Measurements from ENCODE around the gene HOXC6. TPM values are rescaled to one million over a fixed set of nuclear protein-coding genes. Genes with fewer than 3 reads are reported as not detected.

Gene HOXC6
- total RNA-seq, 2 experiments from 2014 or later, result not detected

- ChIA-PET CTCF (interaction anchor here (0.6 to 1.3 kb wide), 5 partner anchors 18 to 151 kb away, joined by 3 to 8 read pairs (median 3); partner anchors contain the start of gene HOXC5), POLR2A (no interaction called here)
- H3K4me1 Mint-ChIP-seq, result peaks cover 24% of the 10 kb centered on the region
Observed at GRCh38 chr12:54050482-54050810, 22.2 kb downstream of the HOXC6 start.

GRCh38 chr12:54051026-54051842 is 23.0 kb downstream of the HOXC6 start:
- Mint-ChIP-seq H3K4me1 (peaks cover 24% of the 10 kb centered on the region), H3K27me3 (peaks cover 92% of the 10 kb centered on the region), H3K27ac (no peak overlapping the region), H3K36me3 (ENCODE audit: low read depth) (no peaks in the 10 kb centered on the region), H3K9me3 (no peaks in the 10 kb centered on the region), H3K4me3 (no peak overlapping the region)
- ChIA-PET POLR2A (interaction anchor here (1.4 kb wide), 1 partner anchor 45 kb away, joined by 3 read pairs; no protein-coding TSS in a partner anchor), CTCF (interaction anchor here (0.6 to 1.3 kb wide), 5 partner anchors 18 to 150 kb away, joined by 3 to 8 read pairs (median 3); partner anchors contain the start of gene HOXC5)
- no peak for DNase-seq

More at GRCh38 chr12:54050482-54050810, 22.2 kb downstream of the HOXC6 start:
- no peak overlapping the region for H3K27ac Mint-ChIP-seq
- peaks cover 94% of the 10 kb centered on the region for H3K27me3 Mint-ChIP-seq
- H3K36me3 Mint-ChIP-seq (ENCODE audit: low read depth), result no peaks in the 10 kb centered on the region
- DNase-seq, result no peak
- H3K4me3 Mint-ChIP-seq, result peak overlapping the region; percentile 15
- H3K9me3 Mint-ChIP-seq, result no peaks in the 10 kb centered on the region

GRCh38 chr12:54051874-54052437 is 23.7 kb downstream of the HOXC6 start:
- Mint-ChIP-seq H3K36me3 (ENCODE audit: low read depth) (no peaks in the 10 kb centered on the region), H3K4me1 (peaks cover 24% of the 10 kb centered on the region), H3K27ac (no peak overlapping the region), H3K27me3 (peaks cover 90% of the 10 kb centered on the region), H3K9me3 (no peaks in the 10 kb centered on the region), H3K4me3 (no peak overlapping the region)
- DNase-seq, result no peak
- ChIA-PET CTCF (interaction anchor here (0.7 to 3.3 kb wide), 7 partner anchors 19 to 164 kb away, joined by 3 to 18 read pairs (median 4); partner anchors contain the start of gene HOXC5), POLR2A (interaction anchor here (1.3 to 1.4 kb wide), 2 partner anchors 19 to 46 kb away, joined by 3 to 4 read pairs; partner anchors contain the start of gene HOXC5)

DNA sequence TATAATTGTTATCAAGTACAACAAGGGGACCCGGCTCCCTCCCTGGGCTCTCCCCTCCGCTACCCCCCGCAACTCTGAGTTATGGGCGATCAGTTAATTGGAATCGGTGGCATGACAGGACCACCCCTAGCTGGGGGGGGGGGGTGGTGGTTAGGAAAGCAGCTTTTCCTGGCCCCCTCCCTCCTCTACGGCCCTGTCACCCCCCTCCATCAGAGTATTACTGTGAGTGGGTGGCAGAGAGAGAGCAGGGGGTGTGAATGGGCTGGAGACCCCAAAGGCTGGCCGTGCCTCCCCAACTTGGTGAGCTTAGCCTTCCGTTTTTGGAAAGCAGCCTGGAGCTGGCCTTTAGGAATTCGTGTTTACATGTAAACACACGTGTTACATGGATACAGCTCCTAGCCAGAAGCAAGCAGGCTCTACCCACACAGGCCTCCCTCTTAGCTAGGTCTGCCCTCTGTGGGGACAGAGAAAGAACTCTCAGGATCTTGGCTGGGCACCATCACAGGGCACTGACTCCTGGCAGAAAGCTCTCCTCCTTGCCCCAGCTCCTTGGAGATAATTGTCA is 24.3 kb downstream of the HOXC6 start:
- H3K9me3 Mint-ChIP-seq, result no peaks in the 10 kb centered on the region
- H3K27me3 Mint-ChIP-seq, result peaks cover 92% of the 10 kb centered on the region
- no peak overlapping the region for H3K27ac Mint-ChIP-seq
- CTCF ChIA-PET, result interaction anchor here (0.7 to 3.3 kb wide), 7 partner anchors 20 to 164 kb away, joined by 3 to 18 read pairs (median 4); partner anchors contain the start of gene HOXC5
- no peak for DNase-seq
- H3K4me3 Mint-ChIP-seq, result peak overlapping the region; percentile 21
- peaks cover 22% of the 10 kb centered on the region for H3K4me1 Mint-ChIP-seq
- POLR2A ChIA-PET, result interaction anchor here (1.0 to 1.4 kb wide), 3 partner anchors 20 to 47 kb away, joined by 3 to 4 read pairs (median 4); partner anchors contain the start of gene HOXC5
- H3K36me3 Mint-ChIP-seq (ENCODE audit: low read depth), result no peaks in the 10 kb centered on the region

DNA sequence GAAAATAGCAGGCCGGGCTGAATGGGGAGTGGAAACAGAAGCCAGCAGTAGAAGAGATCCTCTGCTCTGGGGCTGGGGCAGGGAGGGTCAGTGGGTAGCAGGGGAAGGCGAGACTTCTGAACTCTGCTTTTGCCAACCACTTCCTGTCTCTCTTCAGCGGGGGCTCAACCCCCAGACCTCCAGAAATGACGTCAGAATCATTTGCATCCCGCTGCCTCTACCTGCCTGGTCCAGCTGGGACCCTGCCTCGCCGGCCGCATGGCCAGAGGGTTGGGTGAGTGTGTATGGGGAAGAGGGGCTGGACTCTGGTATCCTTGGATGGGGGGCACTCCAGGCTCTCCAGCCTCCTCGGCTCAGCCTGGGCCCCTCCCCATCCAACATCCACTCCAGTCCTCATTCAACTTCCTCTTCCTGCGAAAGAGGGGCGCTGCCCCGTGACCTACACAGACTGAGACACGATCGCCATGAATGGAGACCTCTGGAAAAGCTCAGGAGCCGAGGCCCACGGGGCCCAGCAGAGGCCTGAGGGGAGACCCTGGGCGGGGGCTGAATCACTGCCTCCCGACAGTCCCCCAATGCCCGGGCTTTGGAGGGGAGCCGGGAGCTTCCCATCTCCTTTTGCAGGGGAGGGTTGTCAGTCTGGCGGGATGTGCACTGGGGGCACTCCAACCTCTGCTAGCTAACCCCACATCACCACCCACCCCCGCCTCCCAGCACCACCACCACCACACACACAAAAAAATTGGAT is 24.9 kb downstream of the HOXC6 start:
- peaks cover 21% of the 10 kb centered on the region for H3K4me1 Mint-ChIP-seq
- CTCF ChIA-PET, result interaction anchor here (0.7 to 3.3 kb wide), 8 partner anchors 20 to 163 kb away, joined by 3 to 18 read pairs (median 4); partner anchors contain the start of gene HOXC5
- no peaks in the 10 kb centered on the region for H3K9me3 Mint-ChIP-seq
- H3K4me3 Mint-ChIP-seq, result peak overlapping the region; percentile 56
- POLR2A ChIA-PET, result interaction anchor here (1.0 to 1.4 kb wide), 3 partner anchors 20 to 47 kb away, joined by 3 to 4 read pairs (median 4); partner anchors contain the start of gene HOXC5
- no peak overlapping the region for H3K27ac Mint-ChIP-seq
- H3K27me3 Mint-ChIP-seq, result peaks cover 91% of the 10 kb centered on the region
- H3K36me3 Mint-ChIP-seq (ENCODE audit: low read depth), result no peaks in the 10 kb centered on the region
- no peak for DNase-seq

DNA sequence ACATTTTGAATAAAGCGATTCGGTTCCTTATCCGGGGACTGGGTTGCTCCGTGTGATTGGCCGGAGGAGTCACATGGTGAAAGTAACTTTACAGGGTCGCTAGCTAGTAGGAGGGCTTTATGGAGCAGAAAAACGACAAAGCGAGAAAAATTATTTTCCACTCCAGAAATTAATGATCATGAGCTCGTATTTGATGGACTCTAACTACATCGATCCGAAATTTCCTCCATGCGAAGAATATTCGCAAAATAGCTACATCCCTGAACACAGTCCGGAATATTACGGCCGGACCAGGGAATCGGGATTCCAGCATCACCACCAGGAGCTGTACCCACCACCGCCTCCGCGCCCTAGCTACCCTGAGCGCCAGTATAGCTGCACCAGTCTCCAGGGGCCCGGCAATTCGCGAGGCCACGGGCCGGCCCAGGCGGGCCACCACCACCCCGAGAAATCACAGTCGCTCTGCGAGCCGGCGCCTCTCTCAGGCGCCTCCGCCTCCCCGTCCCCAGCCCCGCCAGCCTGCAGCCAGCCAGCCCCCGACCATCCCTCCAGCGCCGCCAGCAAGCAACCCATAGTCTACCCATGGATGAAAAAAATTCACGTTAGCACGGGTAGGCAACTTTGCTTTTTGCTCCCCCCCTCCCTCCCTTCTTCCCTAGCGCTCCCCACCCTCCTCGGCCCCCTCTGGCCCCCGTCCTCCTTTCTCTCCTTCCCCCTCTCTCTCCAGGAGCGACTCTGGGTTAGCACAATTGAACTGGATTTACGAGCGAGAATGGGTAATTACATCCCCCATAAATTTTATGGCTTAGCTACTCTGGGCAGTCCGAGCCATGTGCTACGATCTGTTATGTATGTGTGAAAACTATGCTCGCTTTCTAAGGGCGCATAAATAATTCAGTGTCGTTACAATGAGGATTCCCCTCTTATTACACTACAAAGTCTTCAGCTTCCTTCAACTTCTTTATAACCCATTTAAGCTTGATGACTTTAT is 25.8 kb downstream of the HOXC6 start, which contains the start of gene HOXC4:
Gene HOXC4, plus strand, starts transcription at position 85 of the 991 bp plus-strand sequence. Its CDS starts 88 bp downstream, at position 173.
- DNase-seq, result no peak
- ChIA-PET CTCF (interaction anchor here (0.6 to 3.3 kb wide), 7 partner anchors 11 to 308 kb away, joined by 3 to 18 read pairs (median 3); partner anchors contain the start of genes HOXC5 and HOXC8), POLR2A (no interaction called here)
- Mint-ChIP-seq H3K27me3 (peaks cover 91% of the 10 kb centered on the region), H3K36me3 (ENCODE audit: low read depth) (no peaks in the 10 kb centered on the region), H3K4me1 (peaks cover 21% of the 10 kb centered on the region), H3K27ac (no peak within 1 kb of the TSS), H3K9me3 (no peaks in the 10 kb centered on the region), H3K4me3 (peak within 1 kb of the TSS; percentile 56)

- CTCF ChIA-PET, result interaction anchor here (0.6 to 3.3 kb wide), 5 partner anchors 10 to 309 kb away, joined by 3 to 18 read pairs (median 3); partner anchors contain the start of genes HOXC5 and HOXC8
- no peak for DNase-seq
- no peak overlapping the region for H3K4me3 Mint-ChIP-seq
- POLR2A ChIA-PET, result no interaction called here
- H3K36me3 Mint-ChIP-seq (ENCODE audit: low read depth), result no peaks in the 10 kb centered on the region
- H3K9me3 Mint-ChIP-seq, result no peaks in the 10 kb centered on the region
- peaks cover 91% of the 10 kb centered on the region for H3K27me3 Mint-ChIP-seq
- H3K4me1 Mint-ChIP-seq, result peaks cover 20% of the 10 kb centered on the region
- no peak overlapping the region for H3K27ac Mint-ChIP-seq
Observed at GRCh38 chr12:54054742-54055194, 26.5 kb downstream of the HOXC6 start.

DNA sequence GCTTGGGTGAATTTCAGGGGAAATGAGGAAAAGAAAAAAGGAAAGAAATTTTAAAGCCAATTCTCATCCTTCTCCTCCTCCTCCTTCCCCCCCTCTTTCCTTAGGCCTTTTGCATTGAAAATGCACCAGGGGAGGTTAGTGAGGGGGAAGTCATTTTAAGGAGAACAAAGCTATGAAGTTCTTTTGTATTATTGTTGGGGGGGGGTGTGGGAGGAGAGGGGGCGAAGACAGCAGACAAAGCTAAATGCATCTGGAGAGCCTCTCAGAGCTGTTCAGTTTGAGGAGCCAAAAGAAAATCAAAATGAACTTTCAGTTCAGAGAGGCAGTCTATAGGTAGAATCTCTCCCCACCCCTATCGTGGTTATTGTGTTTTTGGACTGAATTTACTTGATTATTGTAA is 27.3 kb downstream of the HOXC6 start:
- no peak overlapping the region for H3K4me3 Mint-ChIP-seq
- ChIA-PET CTCF (interaction anchor here (0.6 to 1.7 kb wide), 4 partner anchors 12 to 309 kb away, joined by 3 to 6 read pairs (median 4); partner anchors contain the start of gene HOXC5), POLR2A (no interaction called here)
- no peaks in the 10 kb centered on the region for H3K36me3 Mint-ChIP-seq (ENCODE audit: low read depth)
- no peak for DNase-seq
- no peaks in the 10 kb centered on the region for H3K9me3 Mint-ChIP-seq
- H3K4me1 Mint-ChIP-seq, result peaks cover 13% of the 10 kb centered on the region
- H3K27me3 Mint-ChIP-seq, result peaks cover 89% of the 10 kb centered on the region
- no peak overlapping the region for H3K27ac Mint-ChIP-seq

- H3K9me3 Mint-ChIP-seq, result no peaks in the 10 kb centered on the region
- DNase-seq, result no peak
- POLR2A ChIA-PET, result no interaction called here
- peaks cover 13% of the 10 kb centered on the region for H3K4me1 Mint-ChIP-seq
- CTCF ChIA-PET, result interaction anchor here (1.2 to 1.7 kb wide), 2 partner anchors 23 to 136 kb away, joined by 4 to 6 read pairs; partner anchors contain the start of gene HOXC5
- H3K36me3 Mint-ChIP-seq (ENCODE audit: low read depth), result no peaks in the 10 kb centered on the region
- H3K27ac Mint-ChIP-seq, result no peak overlapping the region
- H3K27me3 Mint-ChIP-seq, result peaks cover 89% of the 10 kb centered on the region
- H3K4me3 Mint-ChIP-seq, result no peak overlapping the region
Observed at GRCh38 chr12:54056110-54056509, 27.9 kb downstream of the HOXC6 start.

DNA sequence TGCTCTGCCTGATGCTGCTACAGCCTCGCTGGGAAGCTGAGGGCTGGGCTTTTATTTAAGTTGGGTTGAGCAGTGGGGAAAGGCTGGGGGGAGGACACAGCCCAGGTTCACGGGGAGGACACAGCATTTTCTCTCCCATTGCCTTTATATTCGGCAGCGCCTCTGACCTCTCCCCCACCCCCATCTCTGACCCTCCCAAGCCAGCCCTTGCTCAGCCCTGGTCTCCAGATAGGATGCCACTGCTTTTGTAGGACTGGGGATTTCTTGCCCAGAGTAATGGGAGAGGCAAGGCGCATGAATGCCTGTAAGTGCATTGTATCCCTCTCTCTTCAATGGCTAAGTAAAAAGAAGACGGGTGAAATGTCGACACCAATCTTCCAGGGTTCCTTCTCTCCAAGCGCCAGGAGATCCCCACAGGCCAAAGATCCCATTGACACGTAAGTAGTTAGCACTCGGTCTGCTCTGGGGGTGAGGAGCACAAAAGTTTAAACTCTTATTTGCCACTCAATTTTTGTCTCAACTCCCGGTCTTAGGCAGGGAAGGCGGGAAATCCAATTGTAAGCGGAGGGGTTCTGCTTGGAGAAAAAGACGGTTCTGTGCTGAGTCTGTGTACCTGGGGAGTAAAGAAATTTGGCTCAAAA is 30.0 kb downstream of the HOXC6 start:
- POLR2A ChIA-PET, result interaction anchor here (1.0 kb wide), 1 partner anchor 10 kb away, joined by 3 read pairs; no protein-coding TSS in a partner anchor
- Mint-ChIP-seq H3K27me3 (peaks cover 88% of the 10 kb centered on the region), H3K36me3 (ENCODE audit: low read depth) (no peaks in the 10 kb centered on the region)

DNA sequence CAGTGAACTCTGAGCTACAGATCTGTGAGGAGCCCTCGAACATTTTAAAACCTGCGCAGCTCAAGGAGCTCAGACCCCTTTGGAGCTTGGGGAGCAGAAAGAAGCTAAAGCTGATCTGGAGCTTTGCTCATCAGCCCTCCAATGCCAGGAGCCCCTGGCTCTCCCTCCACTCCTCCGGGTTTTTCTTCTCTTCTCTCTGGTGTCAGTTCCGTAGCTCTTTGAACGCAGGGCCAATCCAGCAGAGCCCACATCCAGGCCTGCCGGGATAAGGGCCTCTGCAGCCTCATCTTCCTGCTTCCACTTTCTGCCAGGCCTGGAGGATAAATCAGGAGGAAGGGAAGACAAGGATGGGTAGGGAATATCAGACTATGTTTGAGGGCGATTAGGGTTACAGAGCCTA is 31.4 kb downstream of the HOXC6 start:
- DNase-seq, result no peak
- Mint-ChIP-seq H3K4me3 (no peak overlapping the region), H3K4me1 (no peaks in the 10 kb centered on the region), H3K36me3 (ENCODE audit: low read depth) (no peaks in the 10 kb centered on the region), H3K9me3 (no peaks in the 10 kb centered on the region), H3K27ac (no peak overlapping the region), H3K27me3 (peaks cover 85% of the 10 kb centered on the region)
- POLR2A ChIA-PET, result no interaction called here
- CTCF ChIA-PET, result no interaction called here

More for the DNA sequence above, 30.0 kb downstream of the HOXC6 start:
- CTCF ChIA-PET, result no interaction called here
- Mint-ChIP-seq H3K27ac (no peak overlapping the region), H3K9me3 (no peaks in the 10 kb centered on the region), H3K4me3 (no peak overlapping the region), H3K4me1 (peaks cover 5% of the 10 kb centered on the region)
- DNase-seq, result no peak
